HCT116 (cell line): ENCODE results near the gene TMEM117. TPM values are rescaled to one million over a fixed set of nuclear protein-coding genes. Genes with fewer than 3 reads are reported as not detected.

ENCODE experiments used
- ATAC-seq: fragments of 200-7000 bp; cut with Tn5 transposase; 2 replicates; pipeline ENCODE4 v1.9.1; 2020; ENCODE audit warnings: mild to moderate bottlenecking, moderate library complexity
- BruUV-seq: library from RNA; stranded (reverse); fragments of 400-500 nt; replicated peaks from 2 replicates; lab custom pipeline; 2021; lab: Mats Ljungman, UMichigan
- CTCF ChIA-PET: fragments of 300-600 bp; sonication (Branson Sonifier 250); formaldehyde crosslinking; loops from one replicate; lab custom pipeline; 2021; ENCODE audit warnings: antibody characterized with exemption; lab: Charles Lee
- POLR2A ChIA-PET: fragments of 300-600, 350-600 bp; sonication (Branson Sonifier 250); formaldehyde crosslinking; loops from one replicate; lab custom pipeline; 2021; ENCODE audit warnings: antibody characterized with exemption; lab: Charles Lee
- RAD21 ChIA-PET, 2 experiments: fragments of 300-600 bp; sonication (Branson Sonifier 250); formaldehyde crosslinking; loops; one replicate each; lab custom pipeline; 2023; ENCODE audit warnings: low total read pairs in 2 of 2; ENCODE audit not compliant: uncharacterized antibody in 2 of 2, unreplicated experiment in 2 of 2, low non-redundant PET in 1 of 2; lab: Charles Lee
- DNase-seq: peaks from one replicate; pipeline ENCODE4 v3.0.0-alpha.2; 2010; ENCODE audit warnings: low read depth, low spot score
- H2AFZ ChIP-seq: fragments of 200-600 bp; shearing (Covaris generic), sonication (generic); 2 replicates; pipeline ENCODE4 v1.6.1; 2017; ENCODE audit warnings: low read depth, mixed run types, mixed read lengths, antibody characterized with exemption, low read length; ENCODE audit not compliant: poor library complexity, severe bottlenecking
- H3K27ac ChIP-seq: 2 replicates; pipeline ENCODE4 v1.5.1; 2012; ENCODE audit warnings: low read depth, low read length
- H3K27me3 ChIP-seq: fragments of 200-600 bp; sonication (generic); 2 replicates; pipeline ENCODE4 v1.6.1; 2016; ENCODE audit warnings: mixed run types, low read length, mixed read lengths; ENCODE audit not compliant: insufficient read depth
- H3K36me3 ChIP-seq, 2 experiments: fragments of 200-500 bp in 1 of 2; fragments of 200-600 bp in 1 of 2; sonication (Bioruptor generic) in 1 of 2; sonication (generic) in 1 of 2; 2 replicates each; pipeline versions ENCODE4 v1.5.1 to v1.6.1; 2014 to 2016; ENCODE audit warnings: low read length in 2 of 2, inconsistent platforms in 1 of 2, mixed read lengths in 1 of 2, mixed run types in 1 of 2; ENCODE audit not compliant: insufficient read depth in 2 of 2, control insufficient read depth in 1 of 2
- H3K4me1 ChIP-seq, 2 experiments: fragments of 200-600 bp in 1 of 2; sonication (generic) in 1 of 2; 2 replicates each; pipeline versions ENCODE4 v1.5.1 to v1.6.1; 2012 to 2017; ENCODE audit warnings: low read length in 2 of 2, inconsistent platforms in 1 of 2, mild to moderate bottlenecking in 1 of 2, mixed read lengths in 1 of 2, mixed run types in 1 of 2, moderate library complexity in 1 of 2; ENCODE audit not compliant: insufficient read depth in 2 of 2, control insufficient read depth in 1 of 2
- H3K4me2 ChIP-seq: fragments of 200-600 bp; sonication (generic); 2 replicates; pipeline ENCODE4 v1.6.1; 2017; ENCODE audit warnings: mixed run types, low read length, mixed read lengths
- H3K4me3 ChIP-seq, 2 experiments: fragments of 200-600 bp in 1 of 2; sonication (generic) in 1 of 2; replicated peaks in 1 of 2; 2 replicates each; pipeline ENCODE4 v1.5.1; 2011 to 2016; ENCODE audit warnings: low read length in 2 of 2, control low read depth in 1 of 2, low read depth in 1 of 2, mild to moderate bottlenecking in 1 of 2, mixed read lengths in 1 of 2, mixed run types in 1 of 2
- H3K79me2 ChIP-seq: fragments of 200-600 bp; sonication (generic); 2 replicates; pipeline ENCODE4 v1.6.1; 2017; ENCODE audit warnings: mild to moderate bottlenecking, mixed run types, low read length, moderate library complexity, mixed read lengths; ENCODE audit not compliant: insufficient read depth
- H3K9ac ChIP-seq: fragments of 200-600 bp; sonication (generic); 2 replicates; pipeline ENCODE4 v1.6.1; 2016; ENCODE audit warnings: low read length, mixed read lengths
- H3K9me2 ChIP-seq: fragments of 200-600 bp; sonication (generic), shearing (Covaris generic); 2 replicates; pipeline ENCODE4 v1.6.1; 2017; ENCODE audit warnings: mixed run types, mild to moderate bottlenecking, moderate library complexity; ENCODE audit not compliant: insufficient read depth
- H3K9me3 ChIP-seq, 2 experiments: fragments of 200-500 bp in 1 of 2; fragments of 200-600 bp in 1 of 2; sonication (Bioruptor generic) in 1 of 2; sonication (generic) in 1 of 2; 2 replicates each; pipeline ENCODE4 v1.6.1; 2014 to 2017; ENCODE audit warnings: low read length in 2 of 2, mixed read lengths in 2 of 2, inconsistent platforms in 1 of 2, low read depth in 1 of 2, mild to moderate bottlenecking in 1 of 2, mixed run types in 1 of 2, moderate library complexity in 1 of 2; ENCODE audit not compliant: control insufficient read depth in 1 of 2, insufficient read depth in 1 of 2
- H4K20me1 ChIP-seq: fragments of 200-600 bp; sonication (generic), shearing (Covaris generic); 2 replicates; pipeline ENCODE4 v1.6.1; 2017; ENCODE audit warnings: mixed run types, mild to moderate bottlenecking, moderate library complexity; ENCODE audit not compliant: insufficient read depth
- CEBPB ChIP-seq: IDR thresholded peaks from 2 replicates; pipeline ENCODE4 v1.6.1; 2012; ENCODE audit warnings: low read depth
- EGR1 ChIP-seq: IDR thresholded peaks from 2 replicates; pipeline ENCODE4 v1.6.1; 2012; ENCODE audit warnings: low read depth
- EZH2 ChIP-seq: fragments of 200-600 bp; sonication (generic); IDR thresholded peaks from 2 replicates; pipeline ENCODE4 v1.6.1; 2017; ENCODE audit warnings: antibody characterized with exemption, mixed run types
- EZH2phosphoT487 ChIP-seq: fragments of 200-600 bp; IDR thresholded peaks from 2 replicates; pipeline ENCODE4 v1.6.1; 2018; ENCODE audit warnings: antibody characterized with exemption, borderline replicate concordance
- JUND ChIP-seq: IDR thresholded peaks from 2 replicates; pipeline ENCODE4 v1.6.1; 2012
- POLR2A ChIP-seq: IDR thresholded peaks from 2 replicates; pipeline ENCODE4 v1.7.0; 2011; ENCODE audit warnings: borderline replicate concordance; ENCODE audit not compliant: insufficient read depth, insufficient read length; ENCODE audit errors: extremely low read depth
- POLR2AphosphoS5 ChIP-seq: IDR thresholded peaks from 2 replicates; pipeline ENCODE4 v1.6.1; 2011; ENCODE audit warnings: mild to moderate bottlenecking, low read depth, low read length, moderate library complexity
- RAD21 ChIP-seq: IDR thresholded peaks from 2 replicates; pipeline ENCODE4 v1.6.1; 2012; ENCODE audit warnings: low read depth, mild to moderate bottlenecking
- SIN3A ChIP-seq: IDR thresholded peaks from 2 replicates; pipeline ENCODE4 v1.6.1; 2012; ENCODE audit warnings: low read depth
- TCF7L2 ChIP-seq: IDR thresholded peaks from 2 replicates; pipeline ENCODE4 v1.7.0; 2011; ENCODE audit warnings: borderline replicate concordance, inconsistent platforms; ENCODE audit not compliant: insufficient read depth, insufficient read length; ENCODE audit errors: extremely low read depth
- YY1 ChIP-seq: IDR thresholded peaks from 2 replicates; pipeline ENCODE4 v1.6.1; 2011; ENCODE audit warnings: low read length, low read depth, moderate library complexity, mild to moderate bottlenecking; ENCODE audit not compliant: insufficient replicate concordance; ENCODE audit errors: extremely low read depth
- ZFX ChIP-seq: fragments of 450-650 bp; IDR thresholded peaks from 2 replicates; pipeline ENCODE4 v1.6.1; 2017
- ZNF274 ChIP-seq: fragments of 200-500 bp; sonication (Bioruptor generic); IDR thresholded peaks from 2 replicates; pipeline ENCODE4 v1.6.1; 2014; ENCODE audit warnings: mild to moderate bottlenecking, low read depth, low read length, inconsistent platforms
- intact Hi-C: fragments of 100-400 bp; cut with micrococcal nuclease; formaldehyde crosslinking; loops from 2 replicates; pipeline ENCODE4 v1.10.0; 2022
- total RNA-seq: library from RNA; stranded (reverse); gene quantifications from one replicate; pipeline ENCODE4 v1.2.1, GENCODE V29; 2021; ENCODE audit not compliant: unreplicated experiment
- TF ChIP-seq, protein P1 (sequence below), 3 experiments: fragments of 200-600 bp in 1 of 3; sonication (generic) in 1 of 3; IDR thresholded peaks in 2 of 3; conservative IDR thresholded peaks in 1 of 3; 2 replicates each; pipeline ENCODE4 v1.5.1; 2012 to 2017; ENCODE audit warnings: low read depth in 2 of 3, low read length in 2 of 3, antibody characterized with exemption in 1 of 3, borderline replicate concordance in 1 of 3, control low read depth in 1 of 3, mild to moderate bottlenecking in 1 of 3, mixed read lengths in 1 of 3, mixed run types in 1 of 3, moderate library complexity in 1 of 3; ENCODE audit not compliant: insufficient read depth in 1 of 3
- TF ChIP-seq, protein P2 (sequence below): IDR thresholded peaks from 2 replicates; pipeline ENCODE4 v1.6.1; 2011; ENCODE audit warnings: mild to moderate bottlenecking, low read length, moderate library complexity; ENCODE audit not compliant: insufficient replicate concordance; ENCODE audit errors: extremely low read depth
- TF ChIP-seq, protein P3 (sequence below): IDR thresholded peaks from 2 replicates; pipeline ENCODE4 v1.6.1; 2012; ENCODE audit warnings: low read depth
- TF ChIP-seq, protein P4 (sequence below): IDR thresholded peaks from 2 replicates; pipeline ENCODE4 v1.6.1; 2012
- TF ChIP-seq, protein P5 (sequence below): IDR thresholded peaks from 2 replicates; pipeline ENCODE4 v1.6.1; 2012

TMEM117 gene
- total RNA-seq, 1 experiment from 2014 or later, result 3.6 TPM

DNA sequence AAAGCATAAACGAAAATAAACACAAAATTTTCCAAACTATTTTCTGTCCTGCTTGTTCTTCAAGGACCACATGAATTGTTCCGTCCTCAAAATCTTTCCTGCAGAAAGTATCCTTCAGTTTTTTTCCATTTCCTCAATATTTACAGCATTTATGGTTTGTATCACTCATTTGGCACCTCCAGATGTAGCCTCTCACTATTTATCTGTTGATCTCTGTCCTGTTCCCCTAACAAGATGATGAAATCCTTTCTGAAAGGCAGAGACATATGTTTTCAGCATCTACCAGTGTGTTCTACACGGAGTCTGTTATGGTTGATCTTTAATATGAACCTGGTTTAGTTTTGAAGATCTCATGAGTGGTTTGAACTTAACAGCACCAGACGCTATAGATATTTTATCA lies 550.1 kb downstream of the TMEM117 start:
- TF ChIP-seq, protein P1, sequence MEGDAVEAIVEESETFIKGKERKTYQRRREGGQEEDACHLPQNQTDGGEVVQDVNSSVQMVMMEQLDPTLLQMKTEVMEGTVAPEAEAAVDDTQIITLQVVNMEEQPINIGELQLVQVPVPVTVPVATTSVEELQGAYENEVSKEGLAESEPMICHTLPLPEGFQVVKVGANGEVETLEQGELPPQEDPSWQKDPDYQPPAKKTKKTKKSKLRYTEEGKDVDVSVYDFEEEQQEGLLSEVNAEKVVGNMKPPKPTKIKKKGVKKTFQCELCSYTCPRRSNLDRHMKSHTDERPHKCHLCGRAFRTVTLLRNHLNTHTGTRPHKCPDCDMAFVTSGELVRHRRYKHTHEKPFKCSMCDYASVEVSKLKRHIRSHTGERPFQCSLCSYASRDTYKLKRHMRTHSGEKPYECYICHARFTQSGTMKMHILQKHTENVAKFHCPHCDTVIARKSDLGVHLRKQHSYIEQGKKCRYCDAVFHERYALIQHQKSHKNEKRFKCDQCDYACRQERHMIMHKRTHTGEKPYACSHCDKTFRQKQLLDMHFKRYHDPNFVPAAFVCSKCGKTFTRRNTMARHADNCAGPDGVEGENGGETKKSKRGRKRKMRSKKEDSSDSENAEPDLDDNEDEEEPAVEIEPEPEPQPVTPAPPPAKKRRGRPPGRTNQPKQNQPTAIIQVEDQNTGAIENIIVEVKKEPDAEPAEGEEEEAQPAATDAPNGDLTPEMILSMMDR (IDR thresholded peaks at IDR 0.05 in 2 of 3, conservative IDR thresholded peaks at IDR 0.05 in 1 of 3; ENCODE audit: borderline replicate concordance in 1 of 3, insufficient read depth in 1 of 3, low read depth in 2 of 3, low read length in 2 of 3), result no peak
- TF ChIP-seq, protein P2, sequence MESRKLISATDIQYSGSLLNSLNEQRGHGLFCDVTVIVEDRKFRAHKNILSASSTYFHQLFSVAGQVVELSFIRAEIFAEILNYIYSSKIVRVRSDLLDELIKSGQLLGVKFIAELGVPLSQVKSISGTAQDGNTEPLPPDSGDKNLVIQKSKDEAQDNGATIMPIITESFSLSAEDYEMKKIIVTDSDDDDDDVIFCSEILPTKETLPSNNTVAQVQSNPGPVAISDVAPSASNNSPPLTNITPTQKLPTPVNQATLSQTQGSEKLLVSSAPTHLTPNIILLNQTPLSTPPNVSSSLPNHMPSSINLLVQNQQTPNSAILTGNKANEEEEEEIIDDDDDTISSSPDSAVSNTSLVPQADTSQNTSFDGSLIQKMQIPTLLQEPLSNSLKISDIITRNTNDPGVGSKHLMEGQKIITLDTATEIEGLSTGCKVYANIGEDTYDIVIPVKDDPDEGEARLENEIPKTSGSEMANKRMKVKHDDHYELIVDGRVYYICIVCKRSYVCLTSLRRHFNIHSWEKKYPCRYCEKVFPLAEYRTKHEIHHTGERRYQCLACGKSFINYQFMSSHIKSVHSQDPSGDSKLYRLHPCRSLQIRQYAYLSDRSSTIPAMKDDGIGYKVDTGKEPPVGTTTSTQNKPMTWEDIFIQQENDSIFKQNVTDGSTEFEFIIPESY, result no peak
- TF ChIP-seq EGR1, result no peak
- TF ChIP-seq JUND, result no peak
- TF ChIP-seq, protein P3, sequence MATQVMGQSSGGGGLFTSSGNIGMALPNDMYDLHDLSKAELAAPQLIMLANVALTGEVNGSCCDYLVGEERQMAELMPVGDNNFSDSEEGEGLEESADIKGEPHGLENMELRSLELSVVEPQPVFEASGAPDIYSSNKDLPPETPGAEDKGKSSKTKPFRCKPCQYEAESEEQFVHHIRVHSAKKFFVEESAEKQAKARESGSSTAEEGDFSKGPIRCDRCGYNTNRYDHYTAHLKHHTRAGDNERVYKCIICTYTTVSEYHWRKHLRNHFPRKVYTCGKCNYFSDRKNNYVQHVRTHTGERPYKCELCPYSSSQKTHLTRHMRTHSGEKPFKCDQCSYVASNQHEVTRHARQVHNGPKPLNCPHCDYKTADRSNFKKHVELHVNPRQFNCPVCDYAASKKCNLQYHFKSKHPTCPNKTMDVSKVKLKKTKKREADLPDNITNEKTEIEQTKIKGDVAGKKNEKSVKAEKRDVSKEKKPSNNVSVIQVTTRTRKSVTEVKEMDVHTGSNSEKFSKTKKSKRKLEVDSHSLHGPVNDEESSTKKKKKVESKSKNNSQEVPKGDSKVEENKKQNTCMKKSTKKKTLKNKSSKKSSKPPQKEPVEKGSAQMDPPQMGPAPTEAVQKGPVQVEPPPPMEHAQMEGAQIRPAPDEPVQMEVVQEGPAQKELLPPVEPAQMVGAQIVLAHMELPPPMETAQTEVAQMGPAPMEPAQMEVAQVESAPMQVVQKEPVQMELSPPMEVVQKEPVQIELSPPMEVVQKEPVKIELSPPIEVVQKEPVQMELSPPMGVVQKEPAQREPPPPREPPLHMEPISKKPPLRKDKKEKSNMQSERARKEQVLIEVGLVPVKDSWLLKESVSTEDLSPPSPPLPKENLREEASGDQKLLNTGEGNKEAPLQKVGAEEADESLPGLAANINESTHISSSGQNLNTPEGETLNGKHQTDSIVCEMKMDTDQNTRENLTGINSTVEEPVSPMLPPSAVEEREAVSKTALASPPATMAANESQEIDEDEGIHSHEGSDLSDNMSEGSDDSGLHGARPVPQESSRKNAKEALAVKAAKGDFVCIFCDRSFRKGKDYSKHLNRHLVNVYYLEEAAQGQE, result no peak
- no peak for TF ChIP-seq CEBPB
- no peak for TF ChIP-seq EZH2
- no peak for TF ChIP-seq EZH2phosphoT487
- TF ChIP-seq, protein P4, sequence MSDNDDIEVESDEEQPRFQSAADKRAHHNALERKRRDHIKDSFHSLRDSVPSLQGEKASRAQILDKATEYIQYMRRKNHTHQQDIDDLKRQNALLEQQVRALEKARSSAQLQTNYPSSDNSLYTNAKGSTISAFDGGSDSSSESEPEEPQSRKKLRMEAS, result no peak
- no peak for TF ChIP-seq SIN3A
- no peak for TF ChIP-seq ZFX
- no peak for TF ChIP-seq POLR2AphosphoS5
- TF ChIP-seq RAD21, result no peak
- TF ChIP-seq YY1, result no peak
- no peak for TF ChIP-seq POLR2A
- TF ChIP-seq, protein P5, sequence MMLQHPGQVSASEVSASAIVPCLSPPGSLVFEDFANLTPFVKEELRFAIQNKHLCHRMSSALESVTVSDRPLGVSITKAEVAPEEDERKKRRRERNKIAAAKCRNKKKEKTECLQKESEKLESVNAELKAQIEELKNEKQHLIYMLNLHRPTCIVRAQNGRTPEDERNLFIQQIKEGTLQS, result no peak
- TF ChIP-seq TCF7L2, result no peak
- TF ChIP-seq ZNF274, result no peak
- ChIA-PET POLR2A (no interaction called here), CTCF (no interaction called here), RAD21 (no interaction called here)
- Histone ChIP-seq H3K36me3 (no peaks in the 10 kb centered on the region), H3K27ac (no peak overlapping the region), H3K4me1 (no peaks in the 10 kb centered on the region), H3K9me3 (no peaks in the 10 kb centered on the region), H2AFZ (no peak overlapping the region), H3K79me2 (no peaks in the 10 kb centered on the region), H3K9me2 (no peaks in the 10 kb centered on the region), H4K20me1 (no peaks in the 10 kb centered on the region), H3K4me2 (no peak overlapping the region), H3K4me3 (no peak overlapping the region), H3K9ac (no peak overlapping the region), H3K27me3 (no peaks in the 10 kb centered on the region)
- no peak for DNase-seq
- no TSS peak for BruUV-seq
- no peak for ATAC-seq
- intact Hi-C loops, result no loop called here
